NCI-H510A (cell line): ENCODE data around the gene CAMKK2.
"Not testable (repeated sequence)": the region's sequence is repeated elsewhere in the genome, so short reads cannot be mapped to it uniquely, and the experiment has no call there.

Experiments used
- DNase-seq: peaks from one replicate; lab custom pipeline; 2025; lab: John Stamatoyannopoulos, UW

CAMKK2 gene

DNA sequence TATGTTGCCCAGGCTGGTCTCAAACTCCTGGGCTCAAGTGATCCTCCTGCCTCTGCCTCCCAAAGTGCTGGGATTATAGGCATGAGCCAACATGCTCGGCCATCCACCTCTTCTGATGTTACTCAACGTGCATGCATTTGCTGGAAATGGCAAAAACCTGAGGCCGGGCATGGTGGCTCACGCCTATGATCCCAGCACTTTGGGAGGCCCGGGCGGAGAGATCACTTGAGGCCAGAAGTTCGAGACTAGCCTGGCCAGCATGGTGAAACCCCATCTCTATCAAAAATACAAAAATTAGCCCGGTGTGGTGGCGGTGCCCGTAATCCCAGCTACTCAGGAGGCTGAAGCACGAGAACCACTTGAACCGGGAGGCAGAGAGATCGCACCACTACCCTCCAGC lies 1.9 kb upstream of the CAMKK2 start:
- not testable (repeated sequence) for DNase-seq

- DNase-seq = peak; percentile 43
These were observed 1.0 kb upstream of the CAMKK2 start for GRCh38 chr12:121297435-121297991.

DNA sequence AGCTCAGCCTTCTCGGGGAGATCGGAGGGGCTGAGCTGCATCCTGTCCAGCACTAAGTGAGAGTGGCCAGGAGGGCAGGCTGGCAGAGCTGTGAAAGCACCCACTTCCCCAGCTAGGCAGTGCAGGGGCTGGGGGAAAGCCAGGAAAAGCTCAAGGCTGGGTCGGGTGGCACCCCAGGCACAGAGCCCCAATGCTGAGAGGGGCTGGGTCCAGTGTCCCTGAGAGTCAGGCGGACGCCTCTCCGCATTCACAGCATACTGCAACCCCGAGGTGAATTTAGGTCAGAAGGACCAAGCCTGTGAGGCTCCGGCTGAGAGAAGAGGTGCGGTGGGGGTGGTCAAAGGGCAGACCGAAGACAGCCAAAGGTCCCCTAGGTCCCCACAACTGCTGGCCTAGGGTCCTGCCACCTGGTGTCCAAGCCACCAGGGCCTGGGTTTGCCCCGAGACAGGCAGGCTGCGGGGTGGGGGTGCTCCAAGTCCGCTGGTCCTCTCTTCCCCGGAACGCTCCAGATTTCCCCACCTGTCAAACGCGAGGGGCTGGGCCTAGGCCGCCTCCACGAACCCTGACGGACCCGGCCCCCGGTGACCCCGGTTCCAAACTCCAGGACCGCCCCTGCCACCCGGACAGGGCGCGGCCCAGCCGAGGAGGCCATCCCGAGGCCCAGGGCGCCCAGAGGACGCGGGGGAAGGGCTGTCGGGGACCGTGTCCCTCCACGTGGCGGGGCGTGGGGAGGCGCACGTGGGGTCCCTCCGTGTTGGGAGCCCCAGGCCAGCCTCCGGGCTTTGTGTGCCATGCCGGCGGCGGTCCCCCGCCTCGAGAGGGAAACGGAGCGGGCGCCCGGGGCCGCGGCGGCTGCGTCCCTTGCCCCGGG lies 527 bp downstream of the CAMKK2 start:
- DNase-seq = no peak

- no peak for DNase-seq
These were observed 1.3 kb downstream of the CAMKK2 start for GRCh38 chr12:121295116-121295745.

GRCh38 chr12:121294151-121294889 lies 2.2 kb downstream of the CAMKK2 start:
- DNase-seq = no peak

DNA sequence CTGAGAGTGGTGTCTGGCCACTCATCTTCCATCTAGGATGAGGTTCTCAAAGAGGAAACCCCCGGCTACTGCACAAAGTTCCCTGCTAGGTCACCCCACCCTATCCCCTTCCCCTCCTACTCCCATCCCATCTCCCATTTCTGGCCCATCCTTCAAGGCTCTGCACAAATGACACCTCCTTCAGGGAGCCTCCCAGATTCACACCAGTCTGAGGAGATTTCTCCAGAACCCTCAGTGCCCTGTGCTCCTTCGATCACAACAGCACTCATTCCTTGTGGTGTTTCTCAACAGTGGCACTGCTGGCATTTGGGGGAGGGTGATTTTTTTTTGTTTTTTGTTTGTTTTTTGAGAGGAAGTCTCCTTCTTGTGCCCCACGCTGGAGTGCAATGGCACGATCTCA lies 2.9 kb downstream of the CAMKK2 start:
- no peak for DNase-seq

DNA sequence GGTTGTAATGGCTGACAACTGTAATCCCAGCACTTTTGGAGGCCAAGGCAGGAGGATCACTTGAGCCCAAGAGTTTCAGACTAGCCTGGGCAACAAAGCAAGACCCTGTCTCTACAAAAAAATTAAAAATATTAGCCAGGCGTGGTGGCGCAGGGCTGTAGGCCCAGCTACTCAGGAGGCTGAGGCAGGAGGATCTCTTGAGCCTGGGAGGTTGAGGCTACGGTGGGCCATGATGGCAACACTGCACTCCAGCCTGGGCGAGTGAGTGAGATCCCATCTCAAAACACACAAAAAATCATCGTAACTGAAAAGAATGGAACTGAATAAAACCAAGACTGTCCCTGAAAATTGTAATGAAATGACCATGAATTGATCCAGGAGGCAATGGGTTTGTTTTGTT lies 6.1 kb downstream of the CAMKK2 start:
- no peak for DNase-seq

DNA sequence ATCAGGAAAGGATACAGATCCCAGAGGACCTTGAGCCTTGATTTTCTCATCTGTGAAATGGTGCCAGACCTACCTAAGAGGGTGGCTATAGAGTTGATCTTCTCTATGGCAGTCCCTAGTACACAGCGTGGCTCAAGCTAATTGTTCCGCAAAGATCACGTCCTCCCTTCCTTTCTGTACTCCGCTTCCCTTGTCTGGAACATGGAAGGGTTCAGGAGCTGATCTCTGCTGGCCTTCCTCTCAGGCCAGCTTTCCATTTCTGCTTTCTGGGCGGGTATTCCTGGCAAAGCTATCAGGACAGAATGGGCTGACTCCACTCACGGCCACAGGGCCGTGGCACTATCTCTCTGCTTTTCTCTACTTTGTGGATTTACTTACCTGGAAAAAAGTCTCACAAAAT lies 6.5 kb downstream of the CAMKK2 start:
- DNase-seq = no peak

DNA sequence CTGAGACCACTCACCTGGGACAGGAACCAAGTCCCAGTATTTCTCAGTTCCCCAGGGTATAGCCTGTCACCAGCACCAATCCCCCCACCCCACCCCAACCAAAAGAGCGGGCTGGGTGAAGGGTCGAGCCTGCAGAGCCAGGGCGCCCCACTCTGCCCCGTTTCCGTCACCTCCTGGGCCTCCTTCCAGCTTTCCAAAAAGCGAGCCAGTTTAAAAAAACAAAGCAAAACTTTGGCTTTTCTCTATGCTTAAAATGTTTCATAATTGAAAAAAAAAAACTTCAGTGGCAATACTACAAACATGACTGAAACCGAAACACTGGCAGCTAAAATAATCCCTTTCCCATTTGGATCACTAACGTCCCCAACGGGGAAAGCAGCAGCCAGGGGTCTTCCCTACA lies 7.5 kb downstream of the CAMKK2 start:
- no peak for DNase-seq

GRCh38 chr12:121288158-121288845 lies 8.2 kb downstream of the CAMKK2 start:
- no peak for DNase-seq

DNA sequence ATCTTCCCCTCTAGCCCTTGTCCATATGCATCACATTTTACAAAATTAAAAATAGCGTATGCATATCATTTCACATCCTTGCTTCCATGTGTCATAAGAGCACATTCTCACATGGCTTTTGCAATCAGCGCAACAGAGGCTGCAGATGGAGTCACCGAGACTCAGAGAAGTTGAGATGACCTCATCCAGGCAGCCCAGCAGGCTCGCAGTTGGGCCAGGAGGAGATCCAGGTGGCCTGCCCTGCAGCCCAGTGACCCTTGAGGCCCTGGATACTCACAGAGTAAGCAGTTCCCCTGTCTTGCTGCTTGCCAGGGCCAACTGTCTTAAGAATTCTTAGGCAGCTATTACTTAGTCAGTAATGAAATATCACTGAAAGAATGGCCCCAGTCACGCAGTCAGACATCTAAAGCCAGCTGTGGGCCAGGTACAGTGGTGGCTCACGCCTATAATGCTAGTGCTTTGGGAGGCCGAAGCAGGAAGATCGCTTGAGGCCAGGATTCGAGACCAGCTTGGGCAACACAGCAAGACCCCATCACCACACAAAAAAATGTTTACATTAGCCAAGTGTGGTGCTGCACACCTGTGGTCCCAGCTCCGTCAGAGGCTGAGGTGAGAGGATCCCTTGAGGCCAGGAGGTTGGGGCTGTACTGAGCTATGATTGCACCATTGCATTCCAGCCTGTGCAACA lies 9.1 kb downstream of the CAMKK2 start:
- no peak for DNase-seq

DNA sequence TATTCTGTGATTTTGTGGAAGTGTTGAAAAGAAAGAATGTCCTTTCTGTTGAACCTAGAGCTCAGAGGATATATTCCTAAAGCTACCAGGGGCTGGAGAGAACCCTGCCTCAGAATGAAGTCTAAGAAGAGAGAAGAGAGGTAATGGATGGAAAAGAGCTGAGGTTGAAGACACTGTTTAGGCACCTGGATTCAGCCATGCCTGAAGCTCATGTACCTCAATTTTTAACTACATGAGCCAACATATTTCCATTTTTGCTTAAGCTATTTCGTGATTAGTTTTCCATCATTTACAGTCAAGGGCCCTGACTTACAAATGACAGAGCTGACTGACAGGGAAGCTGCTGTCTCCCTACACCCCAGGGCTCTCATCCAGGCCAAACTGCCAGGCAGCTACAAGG lies 10.7 kb downstream of the CAMKK2 start:
- no peak for DNase-seq

GRCh38 chr12:121284551-121285390 lies 11.7 kb downstream of the CAMKK2 start:
- DNase-seq = no peak

DNA sequence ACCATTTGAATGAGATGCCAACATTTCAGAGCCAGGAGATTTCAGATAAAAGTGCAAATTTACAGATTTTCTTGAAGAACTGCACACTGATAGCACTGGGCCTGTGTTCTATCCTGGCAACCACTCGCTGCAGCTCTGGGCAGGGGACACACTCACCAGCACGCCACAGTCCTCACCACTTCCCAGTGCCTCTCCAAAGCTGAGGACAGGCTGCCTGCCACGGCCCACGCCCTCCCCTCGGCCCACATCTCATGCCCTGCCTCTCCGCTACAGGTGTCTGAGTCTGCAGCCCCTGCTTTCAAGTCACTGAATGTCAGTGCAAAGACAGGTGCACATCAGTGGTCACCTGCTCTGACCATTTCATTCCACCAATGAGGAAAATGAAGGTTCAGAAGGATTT lies 12.7 kb downstream of the CAMKK2 start:
- DNase-seq = no peak

DNA sequence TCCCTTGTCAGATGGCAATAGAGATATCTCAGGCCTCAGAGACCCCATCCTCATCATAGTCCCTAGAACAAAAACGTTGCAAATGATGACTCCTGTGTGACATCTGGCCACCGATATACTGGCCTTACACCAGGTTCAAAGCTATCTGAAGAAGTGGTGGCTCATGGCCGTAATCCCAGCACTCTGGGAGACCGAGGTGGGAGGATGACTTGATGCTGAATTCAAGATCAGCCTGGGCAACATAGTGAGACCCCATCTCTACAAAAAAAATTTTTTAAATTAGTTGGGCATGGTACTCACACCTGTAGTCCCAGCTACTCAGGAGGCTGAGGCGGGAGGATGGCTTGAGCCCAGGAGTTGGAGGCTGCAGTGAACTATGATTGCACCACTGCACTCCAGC lies 13.1 kb downstream of the CAMKK2 start:
- DNase-seq = no peak

DNA sequence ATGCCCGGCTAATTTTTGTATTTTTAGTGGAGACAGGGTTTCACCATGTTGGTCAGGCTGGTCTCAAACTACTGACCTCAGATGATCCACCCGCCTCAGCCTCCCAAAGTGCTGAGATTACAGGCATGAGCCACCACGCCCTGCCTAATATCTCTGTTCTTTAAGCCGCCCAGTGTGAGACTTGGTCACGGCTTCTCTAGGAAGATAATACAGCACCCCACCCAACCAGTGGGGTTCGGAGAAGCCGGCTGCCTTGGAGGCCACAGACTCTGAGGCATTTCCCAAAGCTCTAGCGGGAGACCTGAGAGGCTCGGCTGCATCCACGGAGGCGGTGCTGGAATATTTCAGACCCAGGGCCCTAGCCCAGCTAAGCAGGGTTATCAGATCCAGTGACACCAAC lies 13.6 kb downstream of the CAMKK2 start:
- DNase-seq = not testable (repeated sequence)

GRCh38 chr12:121282072-121282742 lies 14.3 kb downstream of the CAMKK2 start:
- no peak for DNase-seq

DNA sequence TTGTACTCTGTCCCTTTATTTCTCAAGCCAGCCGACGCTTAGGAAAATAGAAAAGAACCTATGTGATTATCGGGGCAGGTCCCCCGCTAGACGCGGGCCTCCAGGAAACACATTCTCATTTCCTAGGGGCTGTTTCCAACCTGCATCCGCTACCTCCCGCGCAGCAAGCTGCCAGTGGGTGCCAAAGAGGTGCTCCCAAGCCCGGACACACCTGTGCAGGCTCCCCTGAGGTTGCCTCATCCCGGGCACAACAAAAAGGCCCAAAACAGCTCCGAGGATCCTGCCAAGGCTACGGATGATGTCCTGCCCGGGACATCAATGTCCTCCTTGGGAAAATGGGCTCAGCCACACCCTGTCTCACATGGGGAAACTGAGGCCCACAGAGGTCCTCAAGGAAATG lies 15.4 kb downstream of the CAMKK2 start:
- DNase-seq = not testable (repeated sequence)

DNA sequence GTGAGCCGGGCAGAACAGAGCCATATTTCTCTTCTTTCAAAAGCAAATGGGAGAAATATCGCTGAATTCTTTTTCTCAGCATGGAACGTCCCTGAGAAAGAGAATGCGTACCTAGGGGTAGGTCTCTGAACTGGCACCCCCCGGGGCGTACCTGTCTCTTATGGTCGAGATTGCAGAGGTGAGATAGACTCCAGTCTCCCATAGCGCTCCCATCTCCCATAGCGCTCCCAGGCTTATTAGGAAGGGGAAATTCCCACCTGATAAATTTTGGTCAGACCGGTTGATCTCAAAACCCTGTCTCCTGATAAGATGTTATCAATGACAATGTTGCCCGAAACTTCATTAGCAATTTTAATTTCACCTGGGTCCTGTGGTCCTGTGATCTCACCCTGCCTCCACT lies 16.0 kb downstream of the CAMKK2 start:
- DNase-seq = not testable (repeated sequence)

- no peak for DNase-seq
These were observed 17.0 kb downstream of the CAMKK2 start for GRCh38 chr12:121279507-121279915.
